ENCODE results near the gene IGF2R. TPM values are rescaled to one million over a fixed set of nuclear protein-coding genes. Genes with fewer than 3 reads are reported as not detected.

Gene IGF2R
- total and polyA plus RNA-seq, 2 of the 13 experiments (the other 11 are each of a cell fraction or from before 2014, with no cell fraction given): 38.3 to 70.0 TPM

DNA sequence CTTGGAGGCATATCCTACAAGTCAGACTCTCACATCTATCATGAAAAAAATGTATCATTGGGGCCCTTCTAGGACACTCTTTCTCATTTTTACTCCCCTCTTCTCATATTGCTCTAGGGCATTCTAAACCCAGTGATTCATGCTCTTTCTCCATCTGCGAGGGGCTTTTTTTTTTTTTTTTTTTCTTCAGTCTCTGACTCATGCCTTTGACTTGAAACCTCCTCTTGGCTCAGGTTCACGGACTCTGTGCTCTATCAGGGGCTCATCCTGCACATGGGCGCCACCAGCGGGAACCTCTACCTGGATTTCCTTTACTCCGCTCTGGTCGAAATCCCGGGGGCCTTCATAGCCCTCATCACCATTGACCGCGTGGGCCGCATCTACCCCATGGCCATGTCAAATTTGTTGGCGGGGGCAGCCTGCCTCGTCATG, 170.6 kb downstream of the IGF2R start:
- ATAC-seq (no peak), DNase-seq (ENCODE audit: low spot score) (no peak), FAIRE-seq (no peak)
- Histone ChIP-seq H2AFZ (ENCODE audit: low read length) (no peak overlapping the region), H3K4me3 (replicated peaks in 1 of 3; ENCODE audit: insufficient read depth in 1 of 3, low read depth in 2 of 3, low read length in 3 of 3) (no peak overlapping the region), H3K79me2 (ENCODE audit: insufficient read depth, low read length) (no peaks in the 10 kb centered on the region), H3K36me3 (replicated peaks in 1 of 2; ENCODE audit: control insufficient read depth in 1 of 2, insufficient read depth in 2 of 2, low read length in 2 of 2) (no peaks in the 10 kb centered on the region), H3K27ac (ENCODE audit: extremely low read length, insufficient read depth, low read length) (no peak overlapping the region), H3K9ac (ENCODE audit: insufficient read depth, low read depth, low read length) (no peak overlapping the region), H4K20me1 (ENCODE audit: insufficient read depth, low read length) (no peaks in the 10 kb centered on the region), H3K27me3 (ENCODE audit: control insufficient read depth in 1 of 2, insufficient read depth in 2 of 2, low read length in 2 of 2) (no peaks in the 10 kb centered on the region), H3K4me1 (ENCODE audit: insufficient read depth, low read length) (peaks cover 65% of the 10 kb centered on the region), H3K4me2 (ENCODE audit: low read depth, low read length) (no peak overlapping the region), H3K9me3 (ENCODE audit: low read length) (no peaks in the 10 kb centered on the region)
- intact Hi-C loops (cut with micrococcal nuclease; ENCODE audit: unreplicated experiment): loop anchor here (5.0 to 10.0 kb wide), 3 partner anchors 115 to 253 kb away; partner anchors contain the start of genes SLC22A2 and SLC22A3
- ChIA-PET POLR2A (no interaction called here), CTCF (ENCODE audit: low intra/inter-chr PET ratio, low total read pairs) (interaction anchor here (2.6 kb wide), 1 partner anchor 316 kb away, joined by 23 read pairs; no protein-coding TSS in a partner anchor)
- 82% methylated on average over 12 of the region's 12 CpGs for WGBS (ENCODE audit: low lambda C conversion rate)
- in situ Hi-C loops (cut with HindIII; ENCODE audit: extremely low pct_ligation_motif_present, low pct_unique_long_range_greater_than_20kb): no loop called here
- BruUV-seq (replicated peaks): no TSS peak
- TF ChIP-seq ZNF510 (CRISPR knock-in tag; IDR thresholded peaks at IDR 0.05; ENCODE audit: low read depth) (no peak), SNAPC2 (CRISPR knock-in tag; IDR thresholded peaks at IDR 0.05) (no peak), WIZ (CRISPR knock-in tag; IDR thresholded peaks at IDR 0.05) (no peak), ZNF598 (CRISPR knock-in tag; IDR thresholded peaks at IDR 0.05; ENCODE audit: borderline replicate concordance) (peak; percentile 11; the same call in 1 of the 2 replicates), ZBTB33 (CRISPR knock-in tag; IDR thresholded peaks at IDR 0.05) (peak; percentile 95), POGZ (CRISPR knock-in tag; IDR thresholded peaks at IDR 0.05) (0 out of 2 replicates have a peak, but pooled peaks have one; percentile 31), ZNF574 (CRISPR knock-in tag; IDR thresholded peaks at IDR 0.05) (no peak), HOXA5 (CRISPR knock-in tag; IDR thresholded peaks at IDR 0.05) (no peak), ZFAT (CRISPR knock-in tag; conservative IDR thresholded peaks at IDR 0.05) (no peak)
- TF ChIP-seq, protein P1, sequence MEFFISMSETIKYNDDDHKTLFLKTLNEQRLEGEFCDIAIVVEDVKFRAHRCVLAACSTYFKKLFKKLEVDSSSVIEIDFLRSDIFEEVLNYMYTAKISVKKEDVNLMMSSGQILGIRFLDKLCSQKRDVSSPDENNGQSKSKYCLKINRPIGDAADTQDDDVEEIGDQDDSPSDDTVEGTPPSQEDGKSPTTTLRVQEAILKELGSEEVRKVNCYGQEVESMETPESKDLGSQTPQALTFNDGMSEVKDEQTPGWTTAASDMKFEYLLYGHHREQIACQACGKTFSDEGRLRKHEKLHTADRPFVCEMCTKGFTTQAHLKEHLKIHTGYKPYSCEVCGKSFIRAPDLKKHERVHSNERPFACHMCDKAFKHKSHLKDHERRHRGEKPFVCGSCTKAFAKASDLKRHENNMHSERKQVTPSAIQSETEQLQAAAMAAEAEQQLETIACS (CRISPR knock-in tag; IDR thresholded peaks at IDR 0.05): no peak
- TF ChIP-seq, protein P2, sequence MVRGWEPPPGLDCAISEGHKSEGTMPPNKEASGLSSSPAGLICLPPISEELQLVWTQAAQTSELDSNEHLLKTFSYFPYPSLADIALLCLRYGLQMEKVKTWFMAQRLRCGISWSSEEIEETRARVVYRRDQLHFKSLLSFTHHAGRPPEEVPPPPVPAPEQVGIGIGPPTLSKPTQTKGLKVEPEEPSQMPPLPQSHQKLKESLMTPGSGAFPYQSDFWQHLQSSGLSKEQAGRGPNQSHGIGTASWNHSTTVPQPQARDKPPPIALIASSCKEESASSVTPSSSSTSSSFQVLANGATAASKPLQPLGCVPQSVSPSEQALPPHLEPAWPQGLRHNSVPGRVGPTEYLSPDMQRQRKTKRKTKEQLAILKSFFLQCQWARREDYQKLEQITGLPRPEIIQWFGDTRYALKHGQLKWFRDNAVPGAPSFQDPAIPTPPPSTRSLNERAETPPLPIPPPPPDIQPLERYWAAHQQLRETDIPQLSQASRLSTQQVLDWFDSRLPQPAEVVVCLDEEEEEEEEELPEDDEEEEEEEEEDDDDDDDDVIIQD (CRISPR knock-in tag; IDR thresholded peaks at IDR 0.05; ENCODE audit: low read depth): 0 out of 2 replicates have a peak, but pooled peaks have one; percentile 20
- TF ChIP-seq, protein P3, sequence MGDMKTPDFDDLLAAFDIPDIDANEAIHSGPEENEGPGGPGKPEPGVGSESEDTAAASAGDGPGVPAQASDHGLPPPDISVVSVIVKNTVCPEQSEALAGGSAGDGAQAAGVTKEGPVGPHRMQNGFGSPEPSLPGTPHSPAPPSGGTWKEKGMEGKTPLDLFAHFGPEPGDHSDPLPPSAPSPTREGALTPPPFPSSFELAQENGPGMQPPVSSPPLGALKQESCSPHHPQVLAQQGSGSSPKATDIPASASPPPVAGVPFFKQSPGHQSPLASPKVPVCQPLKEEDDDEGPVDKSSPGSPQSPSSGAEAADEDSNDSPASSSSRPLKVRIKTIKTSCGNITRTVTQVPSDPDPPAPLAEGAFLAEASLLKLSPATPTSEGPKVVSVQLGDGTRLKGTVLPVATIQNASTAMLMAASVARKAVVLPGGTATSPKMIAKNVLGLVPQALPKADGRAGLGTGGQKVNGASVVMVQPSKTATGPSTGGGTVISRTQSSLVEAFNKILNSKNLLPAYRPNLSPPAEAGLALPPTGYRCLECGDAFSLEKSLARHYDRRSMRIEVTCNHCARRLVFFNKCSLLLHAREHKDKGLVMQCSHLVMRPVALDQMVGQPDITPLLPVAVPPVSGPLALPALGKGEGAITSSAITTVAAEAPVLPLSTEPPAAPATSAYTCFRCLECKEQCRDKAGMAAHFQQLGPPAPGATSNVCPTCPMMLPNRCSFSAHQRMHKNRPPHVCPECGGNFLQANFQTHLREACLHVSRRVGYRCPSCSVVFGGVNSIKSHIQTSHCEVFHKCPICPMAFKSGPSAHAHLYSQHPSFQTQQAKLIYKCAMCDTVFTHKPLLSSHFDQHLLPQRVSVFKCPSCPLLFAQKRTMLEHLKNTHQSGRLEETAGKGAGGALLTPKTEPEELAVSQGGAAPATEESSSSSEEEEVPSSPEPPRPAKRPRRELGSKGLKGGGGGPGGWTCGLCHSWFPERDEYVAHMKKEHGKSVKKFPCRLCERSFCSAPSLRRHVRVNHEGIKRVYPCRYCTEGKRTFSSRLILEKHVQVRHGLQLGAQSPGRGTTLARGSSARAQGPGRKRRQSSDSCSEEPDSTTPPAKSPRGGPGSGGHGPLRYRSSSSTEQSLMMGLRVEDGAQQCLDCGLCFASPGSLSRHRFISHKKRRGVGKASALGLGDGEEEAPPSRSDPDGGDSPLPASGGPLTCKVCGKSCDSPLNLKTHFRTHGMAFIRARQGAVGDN (CRISPR knock-in tag; IDR thresholded peaks at IDR 0.05): peak; percentile 22; the same call in 1 of the 2 replicates

All from HepG2 (cell line).